Jurkat, Clone E6-1 (cell line): Measurements from ENCODE around the gene QRFP.

ENCODE experiments used
- DNase-seq: peaks from one replicate; pipeline ENCODE4 v3.0.0-alpha.2; 2011; ENCODE audit warnings: low read depth, low spot score
- H3K4me3 ChIP-seq: 2 replicates; pipeline ENCODE4 v1.5.1; 2011; ENCODE audit warnings: mild to moderate bottlenecking, low read length, control low read depth, moderate library complexity

The QRFP gene

GRCh38 chr9:130908878-130909355 is 12.3 kb upstream of the QRFP start:
- DNase-seq, result no peak
- no peak overlapping the region for H3K4me3 ChIP-seq

- DNase-seq, result no peak
- H3K4me3 ChIP-seq, result no peak overlapping the region
Measured at GRCh38 chr9:130908146-130908877, 11.7 kb upstream of the QRFP start.

GRCh38 chr9:130906735-130907416 is 10.3 kb upstream of the QRFP start:
- no peak for DNase-seq

GRCh38 chr9:130905902-130906734 is 9.5 kb upstream of the QRFP start:
- no peak overlapping the region for H3K4me3 ChIP-seq
- DNase-seq, result no peak

More at GRCh38 chr9:130906735-130907416, 10.3 kb upstream of the QRFP start:
- no peak overlapping the region for H3K4me3 ChIP-seq

- H3K4me3 ChIP-seq, result no peak overlapping the region
- DNase-seq, result no peak
Measured at GRCh38 chr9:130905125-130905901, 8.7 kb upstream of the QRFP start.

GRCh38 chr9:130904070-130905044 is 7.7 kb upstream of the QRFP start:
- DNase-seq, result no peak
- no peak overlapping the region for H3K4me3 ChIP-seq

GRCh38 chr9:130903194-130904069 is 6.8 kb upstream of the QRFP start:
- no peak overlapping the region for H3K4me3 ChIP-seq
- no peak for DNase-seq

- DNase-seq, result no peak
- no peak overlapping the region for H3K4me3 ChIP-seq
Measured at GRCh38 chr9:130902204-130903185, 5.9 kb upstream of the QRFP start.

GRCh38 chr9:130901498-130902203 is 5.0 kb upstream of the QRFP start:
- no peak overlapping the region for H3K4me3 ChIP-seq
- no peak for DNase-seq

- H3K4me3 ChIP-seq, result no peak overlapping the region
- DNase-seq, result no peak
Measured at GRCh38 chr9:130900701-130901497, 4.3 kb upstream of the QRFP start.

- H3K4me3 ChIP-seq, result no peak overlapping the region
- no peak for DNase-seq
Measured at GRCh38 chr9:130899051-130899748, 2.6 kb upstream of the QRFP start.

GRCh38 chr9:130898552-130898852 is 1.9 kb upstream of the QRFP start:
- no peak overlapping the region for H3K4me3 ChIP-seq
- no peak for DNase-seq

- H3K4me3 ChIP-seq, result no peak overlapping the region
- no peak for DNase-seq
Measured at GRCh38 chr9:130897848-130898551, 1.4 kb upstream of the QRFP start.
